HG03460 (cell line): Measurements from ENCODE around the gene PATJ.

Experiments used
- ATAC-seq: cut with Tn5 transposase; IDR thresholded peaks from one replicate; pipeline ENCODE4 v1.9.1; 2021; ENCODE audit not compliant: unreplicated experiment

The PATJ gene

DNA sequence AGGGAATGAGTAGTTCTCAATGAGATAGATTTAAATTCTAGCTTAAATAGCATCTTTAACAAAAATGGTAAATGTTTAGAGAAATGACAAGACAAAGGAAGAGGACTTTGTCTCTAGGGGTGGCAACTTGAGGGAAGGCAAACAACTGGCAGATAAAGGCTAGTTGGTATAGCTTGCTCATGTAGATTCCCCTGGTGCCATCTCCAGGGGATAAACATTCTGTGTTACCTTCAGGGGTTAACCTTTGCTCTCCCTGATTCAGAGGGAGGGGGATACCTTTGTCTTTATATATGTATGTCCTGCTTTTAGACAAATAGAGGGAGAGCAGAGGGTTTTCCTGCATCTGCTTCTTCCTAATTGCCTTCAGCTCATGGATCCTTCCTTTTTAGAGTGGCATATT, 298.7 kb downstream of the PATJ start:
- no peak for ATAC-seq

DNA sequence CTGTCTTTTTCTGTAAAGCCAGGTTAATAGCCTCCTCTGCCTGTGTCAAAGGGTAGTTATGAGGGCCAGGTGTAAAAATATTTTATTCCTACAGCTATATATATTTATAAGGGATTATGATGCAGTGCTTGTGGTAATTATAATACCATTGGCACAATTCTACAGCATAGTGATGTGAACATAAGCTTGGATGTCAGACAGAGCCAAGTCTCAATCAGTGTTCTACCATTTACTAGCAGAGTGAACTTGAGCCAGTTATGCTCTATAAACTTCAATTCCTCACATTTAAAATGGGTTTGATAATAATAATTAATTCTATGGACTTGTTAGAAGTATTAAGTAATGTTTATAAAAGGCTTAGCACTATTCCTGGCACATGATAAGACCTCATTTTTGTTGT, 300.9 kb downstream of the PATJ start:
- no peak for ATAC-seq

DNA sequence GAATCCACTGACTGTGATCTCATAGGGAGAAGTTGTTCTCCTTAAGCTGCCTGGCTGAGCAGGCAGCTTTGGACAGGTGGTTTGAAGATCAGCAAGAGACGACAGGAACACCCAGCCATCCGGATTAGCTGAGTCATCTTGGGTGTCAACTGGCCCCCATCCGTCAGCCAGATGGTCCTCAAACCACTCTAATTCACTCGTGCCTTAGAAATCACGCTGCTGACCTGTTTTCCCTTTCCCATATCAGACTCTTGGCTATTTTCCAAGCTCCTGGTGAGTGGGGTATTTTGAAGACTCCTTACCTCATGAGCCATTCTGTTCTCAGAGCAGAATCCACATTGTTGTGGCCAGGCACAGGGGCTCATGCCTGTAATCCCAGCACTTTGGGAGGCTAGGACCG, 303.3 kb downstream of the PATJ start:
- no peak for ATAC-seq

DNA sequence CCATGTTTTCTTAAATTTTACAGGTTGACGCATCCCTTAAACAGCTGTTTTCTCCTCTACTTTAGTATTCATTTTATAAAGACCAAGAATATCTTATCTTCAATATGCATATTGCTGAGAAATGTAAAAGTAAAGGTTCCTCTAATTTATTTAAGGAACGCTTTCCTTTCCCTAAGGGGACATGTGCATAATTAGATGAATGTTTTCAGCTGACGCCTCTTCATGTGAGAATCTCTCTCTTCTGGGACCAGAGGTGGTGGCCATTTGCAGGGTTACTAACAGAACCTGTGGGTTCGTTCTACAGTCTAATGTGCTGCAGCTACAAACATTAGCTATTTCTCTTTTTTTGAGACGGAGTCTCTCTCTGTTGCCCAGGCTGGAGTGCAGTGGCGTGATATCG, 304.6 kb downstream of the PATJ start:
- no peak for ATAC-seq

DNA sequence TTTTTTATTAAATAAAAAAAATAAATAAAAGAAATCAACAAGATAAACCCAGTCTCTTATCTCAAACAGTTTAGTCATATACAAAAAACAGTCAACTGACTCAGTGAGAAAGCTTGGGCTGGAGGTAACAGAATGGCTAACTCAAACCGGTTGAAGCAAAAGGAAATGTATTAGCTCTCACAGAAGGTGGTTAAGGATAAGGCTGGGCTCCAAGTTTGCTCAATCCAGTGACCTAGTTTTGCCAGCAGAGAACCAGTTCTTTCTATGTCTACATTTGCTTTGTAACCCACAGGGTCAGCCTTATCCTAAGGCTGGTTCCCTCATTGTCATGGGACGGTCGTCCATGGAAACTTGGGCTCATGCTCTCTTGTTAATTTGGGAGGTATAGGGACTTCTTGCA, 307.9 kb downstream of the PATJ start:
- no peak for ATAC-seq

DNA sequence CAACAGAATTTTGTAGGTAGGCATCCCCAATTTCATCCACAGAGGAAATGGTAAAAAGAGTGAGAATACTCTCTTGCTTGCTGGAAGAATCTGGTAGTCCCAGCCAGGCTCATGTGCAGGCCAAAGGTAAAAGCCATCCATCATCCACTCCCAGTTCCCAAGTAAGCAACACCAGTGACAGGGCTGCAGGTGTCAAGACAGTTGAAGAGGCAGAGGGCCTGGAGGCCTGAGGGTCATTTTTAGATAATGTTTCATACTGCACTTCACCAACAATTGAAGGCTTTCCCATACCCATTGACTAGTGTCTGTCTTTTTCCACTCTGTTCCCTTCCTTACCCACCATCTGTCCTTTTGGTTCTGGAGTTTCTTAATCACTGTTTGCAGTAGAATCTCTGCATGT, 310.7 kb downstream of the PATJ start:
- no peak for ATAC-seq

DNA sequence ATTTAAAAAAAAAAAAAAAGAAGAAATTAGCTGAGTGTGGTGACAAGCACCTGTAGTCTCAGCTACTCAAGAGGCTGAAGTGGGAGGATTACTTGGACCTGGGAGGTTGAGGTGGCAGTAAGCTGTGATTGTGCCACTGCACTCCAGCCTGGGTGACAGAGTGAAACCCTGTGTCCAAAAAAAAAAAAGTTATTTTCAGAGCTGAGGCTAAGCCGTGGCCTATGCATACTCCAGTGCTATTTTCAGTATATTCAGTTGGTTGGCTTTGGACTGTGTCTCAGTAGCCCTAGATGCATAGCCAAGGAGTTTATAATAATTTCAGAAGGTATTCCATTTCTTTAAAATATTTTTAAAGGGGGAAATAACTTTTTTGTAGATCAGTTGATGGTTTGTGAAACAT, 311.9 kb downstream of the PATJ start:
- no peak for ATAC-seq

DNA sequence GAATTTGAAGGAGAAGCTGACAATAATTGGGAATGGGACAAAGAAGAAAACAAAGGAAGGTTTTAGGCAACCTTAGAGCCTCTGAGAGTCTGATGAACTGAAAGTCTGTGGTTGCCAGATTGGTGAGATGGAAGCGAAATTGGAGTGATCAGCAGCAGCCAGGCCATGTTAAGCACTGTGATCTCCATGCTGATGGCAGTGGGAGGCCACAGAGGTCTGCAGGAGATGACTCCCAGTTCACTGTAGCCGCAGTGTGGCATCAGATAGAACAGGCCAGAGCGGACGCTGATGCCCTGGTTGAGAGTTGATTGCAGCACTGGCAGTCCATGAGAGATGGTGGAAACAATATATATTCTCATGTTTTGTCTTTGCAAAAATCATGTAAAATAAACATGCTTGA, 314.9 kb downstream of the PATJ start:
- no peak for ATAC-seq

DNA sequence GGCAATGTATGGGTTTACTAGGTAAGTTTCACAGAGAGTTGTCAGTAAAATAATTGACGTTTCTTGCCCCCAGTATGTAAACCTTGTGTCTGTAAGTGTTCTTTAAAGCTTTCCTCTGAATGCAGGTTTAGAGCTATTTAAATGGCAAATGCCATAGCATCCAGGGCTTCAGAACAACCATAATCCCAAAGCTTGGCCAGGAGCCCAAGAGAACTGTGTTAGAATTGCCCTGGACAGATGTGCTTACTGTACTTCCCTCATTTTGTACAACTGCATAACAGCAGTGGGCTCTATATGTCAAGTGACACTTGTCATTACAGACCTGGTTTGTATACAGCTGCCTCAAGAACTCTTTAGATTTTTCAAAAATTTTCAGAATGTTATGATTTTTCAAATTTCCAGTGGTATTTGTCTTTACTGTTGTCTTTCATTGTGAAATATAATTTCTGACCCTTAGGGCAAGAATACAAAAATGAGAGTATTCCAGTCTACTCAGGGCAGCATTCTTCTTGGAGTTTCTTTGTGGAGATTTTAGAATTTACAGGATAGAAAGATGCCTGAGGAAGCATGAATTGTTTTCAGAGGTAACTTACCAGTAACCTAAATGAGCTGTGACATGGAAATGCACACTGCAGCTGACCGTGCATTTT, 315.5 kb downstream of the PATJ start:
- no peak for ATAC-seq

DNA sequence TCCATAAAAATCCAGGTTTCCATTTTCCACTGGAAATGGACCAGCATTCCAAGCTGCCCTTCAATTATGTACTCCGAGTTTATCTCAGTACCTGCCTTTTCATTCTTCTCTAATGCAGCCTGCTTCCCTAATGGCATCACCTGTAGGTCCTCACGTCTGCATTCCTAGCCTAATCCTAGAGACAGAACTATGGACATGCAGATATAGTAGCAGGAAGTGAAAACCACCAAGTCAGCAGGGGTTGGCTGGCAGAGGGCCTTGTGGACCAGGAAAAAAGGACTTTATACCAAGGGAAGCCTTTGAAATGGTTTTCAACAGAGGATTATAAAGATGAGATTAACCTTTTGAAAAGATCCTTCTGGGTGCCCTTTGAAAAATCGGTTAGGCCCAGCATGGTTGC, 316.7 kb downstream of the PATJ start:
- ATAC-seq, result no peak

DNA sequence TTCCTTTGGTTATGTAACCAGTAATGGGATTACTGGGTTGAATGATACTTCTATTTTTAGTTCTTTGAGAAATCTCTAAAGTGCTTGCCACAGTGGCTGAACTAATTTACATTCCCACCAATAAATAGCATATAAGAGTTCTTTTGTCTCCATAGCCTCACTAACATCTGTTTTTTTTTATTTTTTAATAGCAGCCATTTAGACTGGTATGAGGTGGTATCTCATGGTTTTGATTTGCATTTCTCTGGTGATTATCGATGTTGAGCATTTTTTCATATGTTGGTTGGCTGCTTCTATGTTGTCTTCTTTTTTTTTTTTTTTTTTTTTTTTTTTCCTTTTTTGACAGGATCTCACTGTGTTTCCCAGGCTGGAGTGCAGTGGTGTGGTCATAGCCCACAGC, 319.8 kb downstream of the PATJ start:
- no peak for ATAC-seq

DNA sequence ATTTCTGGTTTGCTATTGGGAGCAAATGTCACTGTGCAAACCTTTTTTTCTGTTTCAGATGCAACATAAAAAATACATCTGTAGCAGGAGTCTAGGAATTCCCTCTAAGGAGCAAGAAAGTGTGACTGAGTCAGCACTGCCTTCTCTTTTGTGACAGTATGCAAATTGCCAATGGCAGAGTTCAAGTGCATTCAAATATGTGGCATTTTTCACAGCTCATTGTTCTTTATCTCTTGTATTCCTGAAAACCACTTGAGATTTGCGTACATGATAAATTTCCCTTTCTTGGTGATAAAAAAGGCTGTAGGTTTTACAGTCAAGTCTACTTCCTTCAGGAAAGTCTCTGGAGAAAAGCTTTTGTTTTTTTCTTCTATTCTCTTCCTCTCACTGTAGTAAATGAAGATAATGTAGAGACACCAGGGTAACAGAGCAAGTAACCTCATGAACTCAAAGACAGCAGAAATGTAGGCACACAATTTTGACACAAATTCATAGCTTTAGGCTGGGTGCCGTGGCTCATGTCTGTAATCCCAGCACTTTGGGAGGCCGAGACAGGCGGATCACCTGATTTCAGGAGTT, 322.6 kb downstream of the PATJ start:
- ATAC-seq, result no peak

DNA sequence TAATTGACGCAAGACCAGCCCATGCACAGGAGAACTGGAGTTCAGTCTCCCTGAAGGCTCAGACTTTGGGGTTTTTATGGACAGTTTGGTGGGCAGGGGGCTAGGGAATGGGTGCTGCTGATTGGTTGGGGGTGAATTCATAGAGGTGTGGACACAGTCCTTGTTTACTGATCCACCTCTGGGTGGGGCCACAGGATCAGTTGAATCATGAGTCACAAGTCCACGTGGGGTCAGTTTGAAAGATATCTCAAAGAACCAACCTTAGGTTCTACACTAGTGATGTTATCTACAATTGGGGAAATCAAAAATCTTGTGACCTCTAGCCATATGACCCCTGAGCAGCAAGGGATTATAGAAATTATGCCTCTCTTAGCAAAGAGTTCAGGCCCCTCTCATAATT, 324.4 kb downstream of the PATJ start:
- ATAC-seq, result no peak

DNA sequence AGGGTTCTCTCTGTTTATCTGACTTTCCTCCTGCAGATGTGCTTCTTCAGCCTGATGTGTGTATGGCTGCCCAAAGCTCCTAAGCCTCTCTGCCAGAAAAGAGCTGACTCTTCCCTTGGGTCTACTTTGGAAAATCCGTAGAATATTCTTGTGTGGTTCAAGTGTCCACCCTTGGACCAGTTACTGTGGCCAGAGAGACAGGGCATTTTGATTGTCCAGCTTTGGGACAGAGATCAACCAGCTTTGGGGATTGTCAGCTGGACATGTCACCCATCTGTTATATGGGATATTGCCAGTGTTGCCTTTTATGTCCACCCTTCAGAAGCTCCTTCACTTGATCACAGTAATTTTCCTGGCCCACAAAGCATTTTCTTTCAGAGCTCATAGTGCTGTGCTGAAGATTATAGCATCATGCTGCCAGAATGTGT, 326.1 kb downstream of the PATJ start:
- ATAC-seq, result no peak

DNA sequence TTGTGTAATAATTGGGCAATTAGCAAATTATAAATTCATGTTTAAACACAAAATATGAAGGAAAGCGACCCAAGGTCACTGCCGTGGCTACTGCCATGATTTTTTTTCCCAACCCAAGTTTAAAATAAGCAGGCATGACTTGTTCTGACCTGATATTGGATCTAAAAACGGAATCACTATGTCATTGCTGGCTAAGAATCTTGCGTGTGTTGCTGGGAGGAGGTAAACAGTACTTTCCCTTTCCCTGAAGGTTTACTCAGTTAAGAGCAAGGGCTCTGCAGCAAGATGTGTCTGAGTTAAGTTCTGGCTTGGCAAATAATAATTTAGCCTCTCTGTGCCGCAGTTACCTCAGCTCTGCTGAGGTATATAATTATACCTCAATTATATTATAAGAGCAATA, 326.7 kb downstream of the PATJ start:
- no peak for ATAC-seq

DNA sequence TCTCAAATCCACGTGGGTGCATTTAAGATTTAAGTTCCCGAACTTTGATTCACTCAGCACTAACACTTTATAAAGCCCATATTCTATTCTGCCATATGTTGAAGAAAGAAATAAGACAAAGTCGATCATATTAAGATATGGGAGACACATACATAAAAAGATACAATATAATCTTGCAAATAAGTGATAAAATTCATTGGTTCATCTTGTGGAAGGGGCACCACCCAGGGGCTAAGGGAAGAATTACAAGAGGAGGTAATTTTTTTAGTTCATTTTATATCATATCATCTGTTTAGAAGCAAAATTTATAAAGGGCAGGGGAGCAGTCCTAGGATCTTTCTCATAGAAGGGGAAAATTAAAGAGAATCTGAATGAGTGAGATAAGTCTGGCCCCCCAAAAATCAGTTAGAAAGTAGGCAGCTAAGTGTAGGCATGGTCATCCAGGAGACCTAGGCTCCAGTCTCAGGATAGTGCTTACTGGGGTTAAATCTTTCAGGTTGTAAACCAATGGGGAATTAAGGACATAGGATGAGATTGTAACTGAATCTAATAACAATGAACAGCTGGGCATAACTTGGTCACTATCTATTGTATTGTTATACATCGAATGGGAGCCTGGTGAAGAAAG, 328.2 kb downstream of the PATJ start:
- no peak for ATAC-seq

DNA sequence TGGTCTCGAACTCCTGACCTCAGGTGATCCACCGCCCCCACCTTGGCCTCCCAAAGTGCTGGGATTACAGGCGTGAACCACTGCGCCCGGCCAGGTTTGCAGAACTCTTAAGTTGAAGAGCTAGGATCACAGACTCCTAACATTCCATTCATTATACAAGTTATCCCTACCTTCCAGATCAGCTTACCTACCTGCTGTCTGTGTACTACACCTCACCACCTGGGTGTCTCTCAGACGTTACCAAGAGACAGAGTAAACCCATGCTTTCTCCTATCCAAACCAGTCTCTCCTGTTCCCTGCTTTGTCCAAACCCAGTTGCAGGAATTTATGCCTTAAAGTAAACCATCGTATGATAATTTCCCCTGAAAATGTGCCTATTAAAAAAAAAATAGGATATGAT, 329.4 kb downstream of the PATJ start:
- ATAC-seq, result no peak

DNA sequence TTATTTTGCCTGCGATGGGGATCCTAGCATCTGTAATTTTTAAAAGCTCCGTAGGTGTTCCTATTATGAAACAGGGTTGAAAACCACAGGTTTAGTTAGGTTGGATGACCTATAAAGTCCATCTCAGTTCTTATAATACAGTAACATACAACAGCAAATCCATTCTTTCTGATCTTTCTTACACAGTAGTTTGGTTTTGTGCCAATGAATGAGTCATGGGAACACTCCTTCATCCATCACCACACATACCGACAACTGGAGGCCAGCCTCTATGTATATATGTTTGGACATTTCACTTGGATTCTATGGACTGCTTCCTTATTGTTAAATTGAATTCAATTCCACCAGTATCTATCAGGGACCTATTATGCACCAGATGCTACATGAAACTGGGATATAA, 334.0 kb downstream of the PATJ start:
- ATAC-seq, result no peak

DNA sequence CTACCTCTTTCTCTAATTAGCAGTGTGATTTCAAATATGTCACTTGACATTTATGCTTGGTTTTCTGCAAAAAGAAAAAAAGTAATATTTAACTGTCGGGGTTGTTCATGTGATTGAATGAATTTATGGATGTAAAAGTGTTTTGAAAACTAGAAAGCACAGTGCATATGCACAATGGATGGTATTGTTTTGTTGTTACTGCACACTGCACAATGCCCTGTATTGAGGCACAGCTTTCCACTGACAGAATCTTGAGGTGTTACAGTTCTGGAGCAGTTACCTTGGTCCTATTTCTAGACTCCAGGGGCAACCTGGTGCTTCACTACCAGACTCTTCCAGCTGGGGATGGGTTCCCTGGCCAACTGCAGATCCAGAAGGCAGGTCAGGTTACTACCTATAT, 335.5 kb downstream of the PATJ start:
- no peak for ATAC-seq

DNA sequence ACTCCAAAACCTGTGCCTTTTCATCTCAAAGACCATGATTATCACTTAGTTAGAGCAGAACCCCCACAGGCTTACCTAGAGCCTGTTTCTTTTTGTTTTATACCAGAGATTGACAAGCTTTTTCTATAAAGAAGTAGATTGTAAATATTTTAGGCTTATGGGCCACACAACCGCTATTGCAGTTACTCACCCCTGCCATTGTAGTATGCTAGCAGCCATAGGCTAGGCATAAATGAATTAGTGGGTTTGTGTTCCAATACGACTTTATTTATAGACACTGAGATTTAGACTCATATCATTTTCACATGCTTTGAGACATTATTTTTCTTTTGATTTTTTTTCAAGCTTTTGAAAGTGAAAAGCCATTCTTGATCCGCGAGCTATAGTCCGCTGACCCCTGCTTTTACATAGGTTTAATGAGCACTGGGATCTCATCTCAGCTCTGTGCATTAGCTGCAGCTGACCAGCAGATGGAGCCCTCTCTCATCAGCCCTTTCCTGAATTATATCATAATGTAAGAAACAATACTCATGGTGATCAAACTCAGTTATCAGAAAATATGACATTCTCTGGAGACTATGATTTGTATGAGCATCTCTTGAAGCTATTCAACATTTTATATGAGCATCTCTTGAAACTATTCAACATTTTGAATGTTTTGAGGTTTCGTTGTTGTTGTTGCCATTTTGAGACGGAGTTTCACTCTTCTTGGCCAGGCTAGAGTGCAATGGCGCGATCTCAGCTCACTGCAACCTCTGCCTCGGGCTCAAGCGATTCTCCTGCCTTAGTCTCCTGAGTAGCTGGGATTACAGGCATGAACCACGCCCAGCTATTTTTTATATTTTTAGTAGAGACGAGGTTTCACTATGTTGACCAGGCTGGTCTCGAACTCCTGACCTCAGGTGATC, 340.4 kb downstream of the PATJ start:
- ATAC-seq, result no peak

DNA sequence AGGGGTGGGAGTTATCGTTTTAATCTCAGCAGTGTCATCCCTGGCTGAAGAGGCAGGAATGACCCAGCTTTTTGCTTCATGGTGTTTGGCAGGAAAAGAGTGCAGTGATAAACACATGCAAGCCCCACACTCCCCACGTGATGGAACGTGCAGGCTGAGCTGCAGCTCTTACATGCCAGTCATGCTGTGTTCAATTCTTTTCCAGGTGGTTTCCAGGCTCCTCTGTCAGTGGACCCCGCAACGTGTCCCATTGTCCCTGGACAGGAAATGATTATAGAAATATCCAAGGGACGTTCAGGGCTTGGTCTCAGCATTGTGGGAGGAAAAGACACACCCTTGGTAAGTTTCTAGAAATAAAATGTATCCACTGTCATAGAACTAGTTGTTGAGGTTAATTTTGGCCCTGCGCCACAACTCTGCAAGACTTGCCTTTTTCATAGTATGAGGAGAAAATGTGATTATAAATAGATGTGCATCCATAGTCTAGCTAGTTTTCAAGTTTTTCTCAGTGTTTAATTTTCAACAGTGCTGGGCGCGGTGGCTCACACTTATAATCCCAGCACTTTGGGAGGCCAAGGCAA, 342.1 kb downstream of the PATJ start:
- ATAC-seq, result no peak
